ENCODE measurements around the gene UROC1.

The UROC1 gene

DNA sequence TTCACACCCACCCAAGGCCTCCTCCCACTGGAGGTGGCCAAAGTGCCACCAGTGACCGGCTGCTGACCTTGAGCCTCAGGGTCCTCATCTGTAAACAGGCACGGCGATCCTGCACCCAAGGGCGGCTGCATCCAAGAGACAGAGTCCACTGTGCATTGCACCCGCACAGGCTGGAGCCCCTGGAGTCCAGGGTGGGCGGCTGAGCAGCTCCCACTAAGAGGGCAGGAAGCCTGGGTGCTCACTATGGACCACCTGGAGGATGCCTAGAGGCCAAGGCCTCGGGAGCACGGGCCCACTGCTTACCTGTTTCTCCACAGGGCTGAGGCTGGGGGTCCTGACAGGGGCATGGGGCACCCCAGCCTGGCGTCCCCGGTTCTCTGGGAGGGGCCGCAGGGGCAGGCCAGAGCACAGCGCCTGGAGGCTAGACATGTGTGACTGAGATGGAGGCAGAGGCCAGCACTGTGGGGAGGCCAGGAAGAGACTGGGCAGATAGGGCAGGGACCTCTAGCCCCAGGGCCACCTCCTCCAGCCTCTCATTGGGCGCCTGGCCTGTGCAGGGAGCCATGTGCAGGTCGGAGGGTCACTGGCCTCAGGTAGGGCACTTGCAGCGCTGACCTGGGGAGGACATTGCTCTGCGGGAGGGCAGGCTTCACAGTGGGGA is at the start of gene UROC1:
UROC1 (minus strand) TSS at position 483 of the 661 bp plus-strand sequence; CDS start at position 429, 54 bp downstream.
- DNase-seq (ENCODE audit: low read depth in 2 of 2) = no peak

DNA sequence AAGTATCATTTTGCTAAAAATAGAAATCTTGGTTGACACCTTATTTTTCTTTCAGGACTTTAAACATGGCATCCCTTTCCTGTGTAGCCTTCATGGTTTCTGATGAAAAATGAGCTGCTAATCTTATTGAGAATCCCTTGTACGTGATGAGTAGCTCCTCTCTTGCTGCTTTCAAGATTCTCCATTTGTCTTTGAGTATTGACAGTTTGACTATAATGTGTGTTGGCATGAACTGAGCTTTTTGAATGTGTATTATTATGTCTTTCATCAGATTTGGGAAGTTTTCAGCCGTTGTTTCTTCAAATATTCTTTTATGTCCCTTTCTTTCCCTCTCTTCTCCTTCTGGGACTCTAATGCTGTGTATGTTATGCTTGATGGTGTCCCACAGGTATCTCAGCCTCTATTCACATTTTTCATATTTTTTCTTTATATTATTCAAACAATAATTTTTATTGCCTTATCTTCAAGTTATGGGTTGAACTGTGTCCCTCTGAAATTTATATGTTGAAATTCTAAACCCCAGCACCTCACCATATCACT is 45.2 kb upstream of the UROC1 start:
- DNase-seq (ENCODE audit: low read depth in 2 of 2) = no peak

DNA sequence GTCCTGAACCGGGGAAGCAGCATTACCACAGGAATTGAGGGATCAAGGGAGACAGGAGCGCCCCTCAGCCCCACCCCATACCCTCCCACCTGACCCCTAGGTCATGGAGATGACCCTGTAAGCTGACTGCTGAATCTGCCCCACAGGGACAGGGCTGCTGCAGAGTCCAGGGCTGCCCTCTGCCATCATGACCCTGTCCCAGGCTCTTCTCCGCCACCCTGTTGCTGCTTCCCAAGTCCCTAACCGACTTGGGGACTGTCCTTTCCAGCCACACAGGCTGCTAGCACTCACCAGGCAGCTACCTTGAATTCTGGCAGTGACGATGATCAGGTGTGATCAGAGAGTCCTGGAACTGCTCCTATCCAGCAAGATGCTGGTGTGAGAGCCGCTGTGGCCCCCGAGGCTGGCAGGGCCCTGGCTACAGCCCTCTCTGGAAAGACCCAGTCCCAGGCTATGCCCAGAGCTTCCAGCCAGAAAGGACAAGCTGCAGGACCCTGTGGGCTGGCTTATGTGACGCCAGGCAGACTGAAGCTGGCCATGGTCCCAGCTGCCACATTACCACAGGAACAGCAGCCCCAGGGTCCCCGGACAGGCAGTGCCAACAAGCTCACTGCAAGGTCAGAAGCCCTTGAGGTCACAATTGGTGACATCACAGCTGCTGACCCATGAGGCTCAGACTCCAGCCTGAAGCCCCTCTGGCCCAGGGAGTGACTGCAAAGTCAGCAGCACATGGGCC is 40.9 kb upstream of the UROC1 start, which contains the start of gene C3orf22:
C3orf22 (minus strand) TSS at position 597 of the 736 bp plus-strand sequence. CDS start 5,542 bp downstream, outside the sequence.
- no peak for DNase-seq (ENCODE audit: low read depth in 2 of 2)

DNA sequence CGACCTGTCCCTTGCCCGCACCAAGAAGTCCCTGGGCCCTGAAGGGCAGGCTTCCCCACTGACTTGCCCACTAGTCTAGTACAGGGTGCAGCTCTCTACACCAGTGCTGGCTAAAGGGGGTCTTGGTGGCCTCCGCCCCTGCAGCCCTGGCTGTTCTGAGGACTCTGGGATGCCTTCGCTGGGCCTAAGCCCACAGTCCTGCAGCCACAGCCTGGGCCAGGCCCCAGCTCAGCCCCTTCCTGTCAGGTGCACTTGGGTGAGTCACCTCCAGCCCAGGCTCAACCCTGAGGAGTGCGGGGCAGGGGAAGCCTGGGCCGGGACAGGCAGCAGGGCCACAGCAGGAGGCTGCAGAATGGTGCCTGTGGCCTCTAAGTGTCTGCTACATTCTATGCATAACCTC is 40.2 kb upstream of the UROC1 start:
- no peak for DNase-seq (ENCODE audit: low read depth in 2 of 2)

DNA sequence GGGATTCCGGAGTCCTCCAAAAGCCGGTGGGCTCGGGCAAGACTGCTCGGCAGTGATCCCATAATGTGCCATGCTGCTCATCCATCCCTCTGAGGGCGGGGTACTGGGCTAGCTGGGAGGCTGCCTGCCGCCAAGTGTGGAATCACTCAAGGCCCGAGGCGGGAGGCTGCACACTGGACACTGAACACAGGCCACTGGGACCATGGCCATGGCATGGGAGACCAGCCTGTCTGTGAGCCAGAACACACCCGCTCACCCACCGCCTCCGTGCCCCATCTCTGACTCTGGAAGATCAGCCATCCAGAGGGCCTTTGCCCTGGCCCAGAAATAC is 39.8 kb upstream of the UROC1 start:
- no peak for DNase-seq (ENCODE audit: low read depth in 2 of 2)

DNA sequence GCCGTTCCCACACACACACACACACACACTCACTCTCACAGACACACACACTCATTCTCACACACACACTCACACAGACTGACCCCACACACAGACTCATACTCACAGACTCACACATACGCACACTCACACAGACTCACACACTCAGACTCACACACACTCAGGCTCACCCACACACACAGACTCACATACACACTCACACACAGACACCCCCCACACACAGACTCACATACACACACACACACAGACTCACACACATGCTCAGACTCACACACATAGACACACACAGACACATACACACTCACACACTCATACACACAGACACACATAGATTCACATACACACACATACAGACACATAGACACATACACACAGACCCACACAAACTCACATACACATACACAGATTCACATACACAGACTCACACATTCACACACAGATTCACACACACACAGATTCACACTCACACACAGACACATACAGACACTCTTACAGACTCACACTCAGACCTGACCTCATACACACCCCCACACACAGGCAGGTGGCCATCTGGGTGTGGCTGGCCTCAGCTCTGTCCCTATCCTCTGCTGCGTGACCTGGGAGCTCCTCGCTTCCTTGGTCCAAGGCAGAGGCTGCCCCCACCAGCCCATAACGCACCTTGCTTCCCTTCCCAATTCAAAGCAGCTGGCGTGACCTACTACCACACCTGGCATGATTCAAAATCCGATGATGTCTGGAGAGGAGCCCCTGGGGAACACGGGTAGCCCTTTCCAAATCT is 39.3 kb upstream of the UROC1 start:
- no peak for DNase-seq (ENCODE audit: low read depth in 2 of 2)

DNA sequence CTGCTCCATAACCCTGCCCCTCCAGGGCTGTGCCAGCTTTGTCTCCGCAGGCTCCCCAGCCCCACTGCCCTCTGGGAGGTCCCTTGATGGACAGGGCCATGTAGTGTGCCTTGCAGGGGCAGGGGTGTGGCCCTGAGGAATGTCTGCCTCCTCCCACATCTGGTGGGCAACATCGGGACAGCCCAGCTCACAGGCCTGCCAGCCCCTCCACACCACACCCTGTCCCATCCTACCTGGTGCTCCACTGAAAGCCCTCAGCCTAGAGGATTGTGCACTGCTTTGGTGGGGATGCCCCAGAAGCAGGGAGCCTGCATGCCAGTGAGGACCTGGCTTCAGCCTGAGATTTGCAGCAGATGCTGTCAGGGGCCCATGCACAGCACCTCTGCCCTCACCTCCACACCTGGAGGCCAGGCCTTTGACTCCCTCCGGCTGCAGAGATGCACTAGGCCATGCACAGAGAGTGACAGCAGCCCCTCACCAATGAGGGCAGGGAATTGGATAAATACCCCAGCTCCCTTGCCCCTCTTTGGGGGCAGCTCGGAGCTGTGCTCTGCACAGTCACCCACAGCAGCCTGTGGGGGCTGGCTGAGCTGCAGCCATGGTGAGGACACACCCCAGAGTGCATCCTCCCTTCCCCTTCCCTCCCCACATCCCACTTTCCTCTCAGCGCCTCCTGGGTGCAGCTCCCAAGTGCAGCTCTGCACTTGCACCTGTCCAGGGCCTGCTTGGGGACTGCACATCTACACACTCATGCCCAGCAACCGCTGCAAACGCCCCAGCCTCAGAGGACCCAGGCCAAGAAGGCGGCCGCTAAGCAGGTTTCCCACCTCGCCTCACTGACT is 38.4 kb upstream of the UROC1 start:
- no peak for DNase-seq (ENCODE audit: low read depth in 2 of 2)

DNA sequence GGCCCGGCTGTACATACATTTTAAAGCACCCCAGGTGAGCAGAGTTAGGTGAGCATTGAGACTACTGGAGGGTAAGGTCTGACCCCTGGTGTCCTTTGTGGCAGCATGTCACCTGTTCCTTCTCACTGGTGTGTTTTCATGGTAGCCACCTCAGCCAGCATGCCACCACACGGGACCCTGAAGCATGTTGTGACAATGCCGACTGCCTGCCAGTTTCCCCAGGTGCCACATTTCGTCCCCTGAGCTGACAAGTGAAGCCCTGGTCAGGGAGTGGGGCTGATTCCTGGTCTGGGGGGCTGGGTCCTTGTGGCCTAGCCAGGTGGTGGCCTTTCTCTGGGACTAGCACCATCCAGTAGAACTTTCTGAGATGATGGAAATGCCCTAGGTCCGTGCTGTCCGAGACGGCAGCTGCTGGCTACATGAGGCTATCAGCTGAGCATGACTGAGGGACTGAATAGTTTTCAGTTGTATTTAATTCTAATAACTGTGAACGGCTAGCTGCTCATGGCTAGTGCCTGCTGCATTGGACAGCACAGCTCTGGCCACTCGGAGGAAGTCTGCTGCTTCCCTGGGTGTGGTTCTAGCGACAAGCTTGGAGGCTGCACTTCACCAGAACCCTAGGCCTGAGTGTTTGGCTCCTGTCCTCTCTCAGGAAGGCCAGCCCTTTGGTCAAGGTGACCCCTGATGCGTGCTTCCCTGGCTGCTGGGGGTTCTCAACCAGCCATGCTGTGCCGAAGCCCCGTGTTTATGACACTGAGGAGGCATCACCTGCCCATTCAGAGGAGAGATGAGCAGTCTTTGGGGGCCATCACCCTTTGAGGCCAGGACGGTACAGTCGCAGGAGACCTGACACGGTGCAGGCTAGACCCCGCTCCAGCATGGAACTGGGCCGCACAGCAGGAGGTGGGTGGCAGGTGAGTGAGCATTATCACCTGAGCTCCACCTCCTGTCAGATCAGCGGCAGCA is 37.3 kb upstream of the UROC1 start:
- no peak for DNase-seq (ENCODE audit: low read depth in 2 of 2)

DNA sequence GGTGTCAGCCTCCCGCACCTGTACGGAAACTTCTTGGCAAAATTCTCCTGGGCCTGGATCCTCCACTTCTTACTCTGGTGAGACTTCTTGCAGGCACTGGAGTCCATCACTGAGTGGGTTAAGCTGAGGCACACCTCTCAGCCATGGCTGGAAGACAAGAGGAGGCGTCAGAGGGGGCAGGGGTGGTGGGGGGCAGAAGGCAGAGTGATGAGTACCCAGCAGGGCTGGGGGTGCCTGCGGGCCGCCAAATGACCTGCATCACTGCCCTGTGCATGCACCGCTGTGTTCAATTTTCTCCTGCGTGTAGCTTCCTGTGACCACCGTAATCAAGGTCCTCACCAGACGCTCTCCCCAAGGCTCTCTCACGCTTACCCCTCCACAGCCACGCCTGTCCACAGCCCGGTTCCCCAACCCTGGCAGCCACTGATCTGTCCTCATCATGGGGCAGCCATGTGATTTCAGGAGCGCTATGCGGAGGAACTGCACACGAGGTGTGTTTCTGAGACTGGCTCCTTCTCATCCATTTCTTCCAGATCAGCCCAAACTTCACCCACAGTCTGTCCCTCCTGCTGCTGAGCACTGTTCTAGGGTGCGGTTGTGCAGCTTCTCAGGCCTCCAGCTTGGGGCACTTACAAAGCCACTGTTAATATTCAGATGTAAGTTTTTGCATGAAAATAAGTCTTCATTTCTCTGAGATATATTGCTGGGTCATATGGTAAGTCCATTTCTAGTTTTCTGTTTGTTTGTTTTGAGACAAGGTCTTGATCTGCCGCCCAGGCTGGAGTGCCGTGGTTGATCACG is 35.9 kb upstream of the UROC1 start:
- DNase-seq (ENCODE audit: low read depth in 2 of 2) = no peak

DNA sequence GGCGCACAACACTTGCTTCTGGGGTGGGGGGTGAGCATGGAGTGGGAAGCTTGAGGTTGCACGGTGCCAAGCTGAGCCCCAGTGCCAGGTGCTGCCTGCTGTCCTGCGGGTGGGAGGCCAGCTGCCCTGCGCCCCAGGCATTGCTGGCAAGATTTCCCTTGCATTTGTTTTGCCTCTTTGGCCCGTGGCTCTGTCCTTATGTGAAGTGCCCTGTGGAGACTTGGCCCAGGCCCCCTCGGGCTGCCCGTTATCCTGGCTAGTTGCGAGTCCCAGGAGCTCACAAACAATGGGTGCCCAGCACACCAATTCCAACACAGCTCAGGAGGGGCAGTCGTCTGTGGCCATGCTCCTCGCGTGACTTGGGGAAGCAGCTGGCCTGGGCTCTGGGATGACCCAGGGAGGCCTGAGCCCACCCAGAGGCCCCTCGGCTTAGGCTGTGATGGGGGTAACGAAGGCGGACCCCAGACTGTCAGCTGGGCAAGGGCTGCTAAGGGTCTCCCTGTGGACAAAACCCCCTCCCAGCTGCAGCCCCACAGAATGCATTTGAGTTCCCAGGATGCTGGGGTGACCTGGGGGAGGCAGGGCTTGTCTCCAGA is 35.2 kb upstream of the UROC1 start:
- no peak for DNase-seq (ENCODE audit: low read depth in 2 of 2)

DNA sequence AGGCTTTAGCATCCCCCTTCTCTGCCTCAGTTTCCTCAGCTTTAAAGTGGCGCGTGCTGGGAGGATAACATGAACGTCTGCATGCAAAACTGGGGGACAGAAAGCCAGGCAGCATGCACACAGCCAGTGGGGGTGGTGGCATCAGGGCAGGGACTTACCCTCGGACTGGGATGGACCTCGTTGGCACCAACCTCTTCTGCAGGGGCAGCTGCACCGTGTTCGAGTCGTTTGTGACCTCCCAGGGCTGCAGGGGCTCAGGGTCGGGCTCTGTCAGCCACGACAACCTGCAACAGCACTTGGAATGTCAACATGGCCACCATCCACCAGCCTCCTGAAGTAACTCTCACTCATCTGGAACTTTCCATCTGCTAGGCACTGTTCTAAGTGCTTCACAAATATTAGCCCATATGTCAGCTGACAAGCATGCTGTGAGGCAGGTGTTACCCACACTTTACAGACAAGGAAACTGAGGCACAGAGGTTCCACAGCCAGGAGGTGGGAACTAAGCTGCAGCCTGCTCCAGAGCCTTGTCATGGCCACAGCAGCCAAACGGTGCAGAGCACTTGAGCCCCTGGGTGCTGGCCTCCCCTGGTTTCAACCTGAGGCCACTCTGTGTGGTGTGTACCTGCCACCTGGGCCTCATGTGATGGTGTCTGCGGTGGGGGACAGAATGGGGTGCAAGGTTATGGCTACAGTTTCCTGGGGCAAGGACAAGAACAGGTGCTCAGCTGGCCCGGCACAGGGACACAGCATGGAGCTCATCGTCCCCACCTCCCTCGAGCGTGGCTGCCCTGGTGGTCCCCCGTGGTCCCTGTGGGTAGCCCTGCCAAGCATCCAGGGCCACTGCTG is 34.5 kb upstream of the UROC1 start:
- no peak for DNase-seq (ENCODE audit: low read depth in 2 of 2)

DNA sequence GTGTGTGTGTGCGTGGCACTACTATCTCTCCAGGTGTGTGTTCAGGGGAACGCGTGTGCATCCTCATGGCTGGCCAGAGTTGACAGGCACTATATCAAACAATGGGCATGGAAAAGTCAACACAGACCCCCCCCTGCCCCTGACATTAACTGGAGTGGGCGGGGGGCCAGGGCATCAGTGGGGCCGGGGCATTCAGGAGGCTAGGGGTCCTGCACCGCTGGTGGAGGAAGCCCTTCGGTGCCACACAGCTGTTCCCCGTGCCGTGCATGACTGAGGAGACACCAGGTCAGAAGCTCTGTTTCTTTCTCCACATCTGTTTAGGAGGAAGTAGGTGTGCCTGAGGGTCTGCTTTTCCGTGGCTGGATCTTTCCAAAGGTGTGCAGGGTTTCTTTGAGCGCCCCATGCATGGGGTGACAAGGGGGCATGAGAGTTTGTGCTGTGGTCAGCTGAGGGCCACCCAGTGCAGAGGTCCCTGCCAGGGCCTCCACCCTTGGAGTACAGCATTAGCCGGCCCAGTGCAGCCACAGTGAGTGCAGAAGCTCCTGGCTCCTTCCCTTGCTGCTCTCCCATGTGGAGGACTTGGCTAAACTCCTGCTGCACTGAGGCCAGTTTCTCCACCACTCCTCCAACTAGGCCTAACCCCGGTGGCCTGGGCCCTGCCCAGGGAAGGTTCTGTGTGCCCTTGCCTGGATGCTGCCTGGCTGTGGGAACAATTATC is 33.7 kb upstream of the UROC1 start:
- DNase-seq (ENCODE audit: low read depth in 2 of 2) = no peak

DNA sequence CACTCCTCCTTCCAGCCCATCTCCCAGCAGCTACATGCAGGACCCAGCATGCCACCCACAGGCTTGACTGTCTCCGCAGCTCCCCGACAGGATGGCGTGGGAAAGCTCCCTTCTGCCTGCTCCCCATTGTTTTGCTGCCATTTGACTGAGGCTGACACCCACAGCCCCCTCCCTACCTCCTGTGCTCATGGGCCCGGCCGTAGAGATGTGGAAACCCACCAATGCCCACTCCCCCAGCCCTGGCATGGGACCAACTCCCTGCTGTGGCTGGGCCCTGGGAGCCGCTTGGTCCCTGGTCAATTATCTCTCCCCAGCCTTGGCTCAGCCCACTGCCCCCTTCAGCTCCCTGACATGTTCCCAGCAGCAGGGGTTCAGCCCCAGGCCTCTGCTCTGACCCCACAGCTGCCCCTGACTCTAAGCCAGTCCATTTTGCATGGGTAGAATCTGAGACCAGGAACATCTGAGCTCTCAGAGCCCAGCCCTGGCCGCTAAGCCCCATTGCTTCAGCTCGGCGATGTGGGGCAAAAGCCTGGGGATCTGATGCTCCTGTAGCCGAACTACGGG is 33.0 kb upstream of the UROC1 start:
- no peak for DNase-seq (ENCODE audit: low read depth in 2 of 2)

DNA sequence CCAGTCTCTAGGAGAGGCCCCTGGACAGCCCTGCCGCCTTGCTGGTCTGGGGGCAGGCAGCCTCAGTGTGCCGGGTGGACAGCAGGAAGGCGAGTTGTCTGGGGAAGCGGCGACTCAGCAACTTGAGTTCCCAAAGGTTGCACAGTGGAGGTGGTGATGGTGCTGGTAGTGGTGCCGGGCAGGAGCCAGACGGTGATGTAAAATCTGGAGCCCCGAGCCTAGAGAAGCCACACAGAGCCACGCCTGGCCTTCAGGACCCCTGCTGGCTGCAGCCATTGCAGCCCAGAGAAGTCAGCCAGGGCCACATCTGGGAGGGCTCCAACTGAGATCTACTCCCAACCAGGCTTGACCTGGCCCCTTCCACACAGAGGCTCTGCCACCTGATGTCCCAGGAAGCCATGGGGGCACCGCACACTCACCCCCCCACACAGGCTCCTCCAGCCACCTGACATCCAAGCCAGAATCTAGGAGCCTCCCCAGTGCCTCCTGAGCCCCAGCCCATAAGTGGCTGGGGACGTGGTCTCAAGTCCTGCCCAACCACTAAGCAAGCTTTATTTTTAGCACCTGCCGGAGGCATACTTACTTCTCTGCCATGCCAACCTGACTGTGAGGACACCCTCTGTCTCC is 32.4 kb upstream of the UROC1 start:
- no peak for DNase-seq (ENCODE audit: low read depth in 2 of 2)

DNA sequence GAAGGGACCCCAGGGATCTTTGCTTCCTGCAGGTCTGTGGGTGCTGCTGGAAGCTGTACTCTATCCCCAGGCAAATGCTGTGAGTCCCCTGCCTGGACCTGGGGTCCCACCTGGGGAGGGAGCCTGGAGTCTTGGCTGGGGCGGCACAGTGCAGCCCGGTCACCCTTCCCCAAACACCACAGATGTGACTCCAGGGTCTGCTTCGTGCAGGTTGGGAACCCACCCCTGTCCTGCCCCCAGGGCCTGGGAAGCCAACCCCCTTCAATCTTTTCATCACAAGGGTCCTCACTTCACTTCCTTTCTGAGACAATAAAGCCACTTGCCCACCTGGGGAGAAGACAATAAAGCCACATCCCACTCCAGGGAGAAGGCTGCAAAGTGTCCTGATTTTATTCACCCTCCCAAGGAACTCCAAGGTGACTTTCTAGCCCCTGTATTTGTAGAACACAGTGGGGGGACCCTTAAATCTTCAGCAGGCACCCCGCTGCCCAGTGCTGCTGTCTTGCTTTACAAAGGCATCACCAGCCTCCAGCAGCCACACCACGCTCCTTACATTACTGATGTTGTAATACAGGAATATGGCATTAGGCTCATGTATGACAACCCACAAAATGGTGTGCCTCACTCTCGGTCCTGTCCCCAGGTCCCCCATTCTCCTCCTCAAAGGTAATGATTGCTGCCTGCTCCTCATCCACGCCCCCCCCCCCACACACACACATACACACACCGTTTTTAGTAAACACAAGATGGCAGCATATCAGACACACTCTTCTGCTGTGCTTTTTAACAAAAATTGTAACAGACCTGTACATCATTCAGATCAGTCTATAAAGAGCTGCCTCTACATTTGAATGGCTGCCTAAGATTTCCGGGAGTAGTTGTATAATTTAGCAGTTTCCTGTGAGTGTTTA is 31.2 kb upstream of the UROC1 start:
- no peak for DNase-seq (ENCODE audit: low read depth in 2 of 2)

DNA sequence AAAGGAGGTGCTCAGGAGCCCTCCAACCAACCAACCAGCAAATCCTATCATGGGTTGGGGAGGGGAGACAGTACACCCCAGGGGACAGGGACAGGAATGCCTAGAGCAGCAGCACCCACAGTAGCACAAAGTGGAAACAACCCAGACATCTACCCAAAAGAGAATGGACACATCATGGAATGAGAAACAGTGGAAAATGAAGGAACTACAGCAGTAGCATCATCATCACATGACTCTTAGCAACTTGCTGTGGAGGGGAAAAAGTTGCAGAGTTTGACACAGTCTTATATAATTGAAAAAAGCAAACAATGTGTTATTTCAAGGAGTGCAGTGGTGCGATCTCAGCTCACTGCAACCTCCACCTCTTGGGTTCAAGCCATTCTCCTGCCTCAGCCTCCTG is 30.1 kb upstream of the UROC1 start:
- no peak for DNase-seq (ENCODE audit: low read depth in 2 of 2)
